Esophagus squamous epithelium (tissue), 5 donors: ENCODE data around the gene FOXB1. TPM values are rescaled to one million over a fixed set of nuclear protein-coding genes. Genes with fewer than 3 reads are reported as not detected.

ENCODE experiments used
- DNase-seq: peaks from one replicate; lab custom pipeline; 2025; lab: John Stamatoyannopoulos, UW
- H3K27ac ChIP-seq, 4 donors: fragments of 200-600 bp; sonication (generic); one replicate each; pipeline ENCODE4 v1.5.1; 2016 to 2019; ENCODE audit warnings: mild to moderate bottlenecking in 1 of 4
- H3K27me3 ChIP-seq, 4 donors: fragments of 200-600 bp; sonication (generic); 1 replicate in 3 of 4; 2 replicates in 1 of 4; pipeline versions ENCODE4 v1.5.1 to v1.6.0; 2017 to 2021; ENCODE audit warnings: antibody characterized with exemption in 1 of 4
- H3K36me3 ChIP-seq, 3 donors: fragments of 200-600 bp; sonication (generic); one replicate each; pipeline ENCODE4 v1.5.1; 2016 to 2019
- H3K4me1 ChIP-seq, 3 donors: fragments of 200-600 bp; sonication (generic); one replicate each; pipeline ENCODE4 v1.5.1; 2017 to 2019
- H3K4me3 ChIP-seq, 4 donors: fragments of 200-600 bp; sonication (generic); 1 replicate in 3 of 4; 2 replicates in 1 of 4; pipeline ENCODE4 v1.5.1; 2016 to 2019; ENCODE audit warnings: mild to moderate bottlenecking in 2 of 4, moderate library complexity in 1 of 4
- H3K9me3 ChIP-seq, 3 donors: fragments of 200-600 bp; sonication (generic); one replicate each; pipeline ENCODE4 v1.5.1; 2016 to 2019
- CTCF ChIP-seq, 6 experiments: fragments of 450-650 bp in 4 of 6; fragments of 200-600 bp in 2 of 6; sonication (generic) in 2 of 6; IDR thresholded peaks; one replicate each; pipeline ENCODE4 v1.5.1; 2016 to 2019; ENCODE audit warnings: antibody characterized with exemption in 6 of 6, mild to moderate bottlenecking in 4 of 6, moderate library complexity in 4 of 6
- POLR2A ChIP-seq, 4 donors: fragments of 450-650 bp; IDR thresholded peaks; one replicate each; pipeline ENCODE4 v1.6.1; 2017; ENCODE audit warnings: antibody characterized with exemption in 4 of 4, mild to moderate bottlenecking in 4 of 4, moderate library complexity in 3 of 4
- WGBS, 2 donors: methylation state at CpG; one replicate each; pipeline ENCODE4 v1.1.5; 2018; 5-methylcytosine and 5-hydroxymethylcytosine counted together
- intact Hi-C: fragments of 100-400 bp; cut with DNase I; formaldehyde crosslinking; loops from one replicate; pipeline ENCODE4 v1.15.0; 2022
- total RNA-seq, 4 donors: library from RNA; depleted of rRNA; stranded (reverse); fragments of >200 nt; gene quantifications; one replicate each; pipeline ENCODE4 v1.1.0, GENCODE V29; 2016
- donor health status: DM: yes; HTN: yes; CAD: no.

The FOXB1 gene
- total RNA-seq, 4 donors from 2014 or later: not detected

GRCh38 chr15:59999612-60000112 is 4.4 kb upstream of the FOXB1 start:
- WGBS, 2 donors: 8 to 9% methylated on average over 12 to 18 of the region's 28 CpGs
- H3K4me1 ChIP-seq: peaks cover 15 to 45% (median 18%) of the 10 kb centered on the region in 3 donors
- peaks cover 29 to 100% (median 76%) of the 10 kb centered on the region in 4 donors for H3K27me3 ChIP-seq
- no peak overlapping the region for H3K4me3 ChIP-seq
- H3K27ac ChIP-seq: no peak overlapping the region
- no peak for TF ChIP-seq POLR2A (IDR thresholded peaks at IDR 0.05)
- no peak for TF ChIP-seq CTCF (IDR thresholded peaks at IDR 0.05)
- intact Hi-C loops: no loop called here
- no peaks in the 10 kb centered on the region for H3K9me3 ChIP-seq
- no peaks in the 10 kb centered on the region for H3K36me3 ChIP-seq
- DNase-seq: no peak

GRCh38 chr15:60000113-60000823 is 3.8 kb upstream of the FOXB1 start:
- no peak overlapping the region for H3K4me3 ChIP-seq
- TF ChIP-seq CTCF (IDR thresholded peaks at IDR 0.05) (no peak), POLR2A (IDR thresholded peaks at IDR 0.05) (no peak)
- WGBS, 2 donors: 8 to 12% methylated on average over 27 to 32 of the region's 33 CpGs
- H3K36me3 ChIP-seq: no peaks in the 10 kb centered on the region
- DNase-seq: no peak
- intact Hi-C loops: no loop called here
- peaks cover 32 to 100% (median 75%) of the 10 kb centered on the region in 4 donors for H3K27me3 ChIP-seq
- H3K9me3 ChIP-seq: no peaks in the 10 kb centered on the region
- H3K27ac ChIP-seq: no peak overlapping the region
- H3K4me1 ChIP-seq: peaks cover 18 to 45% (median 24%) of the 10 kb centered on the region in 3 donors

- 12% methylated on average over 18 to 19 of the region's 19 CpGs for WGBS, 2 donors
- Histone ChIP-seq H3K27me3 (peaks cover 40 to 100% (median 77%) of the 10 kb centered on the region in 4 donors), H3K4me1 (peaks cover 26 to 50% (median 32%) of the 10 kb centered on the region in 3 donors), H3K27ac (no peak overlapping the region), H3K4me3 (no peak overlapping the region), H3K9me3 (no peaks in the 10 kb centered on the region), H3K36me3 (no peaks in the 10 kb centered on the region)
- no peak for DNase-seq
- no peak for TF ChIP-seq CTCF (IDR thresholded peaks at IDR 0.05)
- no peak for TF ChIP-seq POLR2A (IDR thresholded peaks at IDR 0.05)
- intact Hi-C loops: no loop called here
Measured at GRCh38 chr15:60000824-60001609, 3.1 kb upstream of the FOXB1 start.

- Histone ChIP-seq H3K27me3 (peaks cover 36 to 100% (median 74%) of the 10 kb centered on the region in 4 donors), H3K36me3 (no peaks in the 10 kb centered on the region), H3K9me3 (no peaks in the 10 kb centered on the region), H3K4me1 (peaks cover 28 to 53% (median 32%) of the 10 kb centered on the region in 3 donors), H3K27ac (no peak overlapping the region), H3K4me3 (no peak overlapping the region)
- no peak for TF ChIP-seq CTCF (IDR thresholded peaks at IDR 0.05)
- no peak for TF ChIP-seq POLR2A (IDR thresholded peaks at IDR 0.05)
- WGBS, 2 donors: 14 to 17% methylated on average over 34 of the region's 34 CpGs
- no peak for DNase-seq
- intact Hi-C loops: no loop called here
Measured at GRCh38 chr15:60001610-60002527, 2.2 kb upstream of the FOXB1 start.
